Adipocyte (in vitro differentiated cells): Measurements from ENCODE around the gene KIRREL3.
"Not testable (repeated sequence)": the region's sequence is repeated elsewhere in the genome, so short reads cannot be mapped to it uniquely, and the experiment has no call there.

Source experiments
- DNase-seq: peaks from one replicate; pipeline ENCODE4 v3.0.0-alpha.2; 2015; ENCODE audit warnings: low read depth
- H3K27me3 ChIP-seq: replicated peaks from 2 replicates; pipeline ENCODE4 v1.7.0; 2013; ENCODE audit warnings: mild to moderate bottlenecking, low read length, moderate library complexity; ENCODE audit not compliant: control insufficient read depth, insufficient read depth
- H3K36me3 ChIP-seq: 2 replicates; pipeline ENCODE4 v1.7.0; 2013; ENCODE audit warnings: low read length, mild to moderate bottlenecking, moderate library complexity; ENCODE audit not compliant: control insufficient read depth, insufficient read depth, severe bottlenecking
- H3K4me1 ChIP-seq: 2 replicates; pipeline ENCODE4 v1.7.0; 2013; ENCODE audit warnings: mild to moderate bottlenecking, low read length, moderate library complexity; ENCODE audit not compliant: control insufficient read depth, insufficient read depth
- H3K4me3 ChIP-seq: 2 replicates; pipeline ENCODE4 v1.7.0; 2013; ENCODE audit warnings: mild to moderate bottlenecking, low read length, moderate library complexity
- H3K9ac ChIP-seq: 2 replicates; pipeline ENCODE4 v1.7.0; 2013; ENCODE audit warnings: mild to moderate bottlenecking, low read length, moderate library complexity
- H3K9me3 ChIP-seq: 2 replicates; pipeline ENCODE4 v1.7.0; 2013; ENCODE audit warnings: mild to moderate bottlenecking, low read length, moderate library complexity; ENCODE audit not compliant: control insufficient read depth

Gene KIRREL3

GRCh38 chr11:126403658-126404057 is 596.9 kb downstream of the KIRREL3 start:
- H3K9ac ChIP-seq = no peak overlapping the region
- no peaks in the 10 kb centered on the region for H3K9me3 ChIP-seq
- DNase-seq = no peak
- peaks cover 24% of the 10 kb centered on the region for H3K36me3 ChIP-seq
- H3K27me3 ChIP-seq = no peaks in the 10 kb centered on the region
- H3K4me1 ChIP-seq = peaks cover 13% of the 10 kb centered on the region
- no peak overlapping the region for H3K4me3 ChIP-seq

- no peaks in the 10 kb centered on the region for H3K9me3 ChIP-seq
- DNase-seq = no peak
- H3K4me1 ChIP-seq = peaks cover 13% of the 10 kb centered on the region
- H3K36me3 ChIP-seq = peaks cover 23% of the 10 kb centered on the region
- H3K4me3 ChIP-seq = no peak overlapping the region
- no peak overlapping the region for H3K9ac ChIP-seq
- no peaks in the 10 kb centered on the region for H3K27me3 ChIP-seq
These were observed 597.5 kb downstream of the KIRREL3 start for GRCh38 chr11:126403022-126403581.

GRCh38 chr11:126400479-126400878 is 600.1 kb downstream of the KIRREL3 start:
- no peaks in the 10 kb centered on the region for H3K9me3 ChIP-seq
- DNase-seq = no peak
- H3K27me3 ChIP-seq = no peaks in the 10 kb centered on the region
- H3K36me3 ChIP-seq = peaks cover 10% of the 10 kb centered on the region
- H3K4me3 ChIP-seq = no peak overlapping the region
- H3K4me1 ChIP-seq = peaks cover 15% of the 10 kb centered on the region
- H3K9ac ChIP-seq = no peak overlapping the region

DNA sequence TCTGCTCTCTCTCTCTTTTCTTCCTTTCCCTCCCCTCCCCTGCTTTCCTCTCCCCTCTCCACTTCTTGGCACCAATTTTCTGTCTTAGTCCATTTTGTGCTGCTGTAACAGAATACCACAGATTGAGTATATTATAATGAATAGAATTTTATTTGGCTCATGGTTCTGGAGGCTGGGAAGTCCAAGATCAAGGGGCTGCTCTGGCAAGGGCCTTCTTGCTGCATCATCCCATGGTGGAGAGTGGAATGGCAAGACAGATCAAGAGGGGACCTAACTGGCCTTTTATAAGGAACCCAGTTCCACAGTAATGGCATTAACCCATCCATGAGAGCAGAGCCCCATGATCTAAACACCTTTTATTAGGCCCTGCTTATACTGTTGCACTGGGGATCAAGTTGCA is 600.6 kb downstream of the KIRREL3 start:
- no peaks in the 10 kb centered on the region for H3K27me3 ChIP-seq
- no peak overlapping the region for H3K4me3 ChIP-seq
- peaks cover 20% of the 10 kb centered on the region for H3K4me1 ChIP-seq
- H3K9ac ChIP-seq = no peak overlapping the region
- no peaks in the 10 kb centered on the region for H3K9me3 ChIP-seq
- no peak for DNase-seq
- peaks cover 9% of the 10 kb centered on the region for H3K36me3 ChIP-seq

DNA sequence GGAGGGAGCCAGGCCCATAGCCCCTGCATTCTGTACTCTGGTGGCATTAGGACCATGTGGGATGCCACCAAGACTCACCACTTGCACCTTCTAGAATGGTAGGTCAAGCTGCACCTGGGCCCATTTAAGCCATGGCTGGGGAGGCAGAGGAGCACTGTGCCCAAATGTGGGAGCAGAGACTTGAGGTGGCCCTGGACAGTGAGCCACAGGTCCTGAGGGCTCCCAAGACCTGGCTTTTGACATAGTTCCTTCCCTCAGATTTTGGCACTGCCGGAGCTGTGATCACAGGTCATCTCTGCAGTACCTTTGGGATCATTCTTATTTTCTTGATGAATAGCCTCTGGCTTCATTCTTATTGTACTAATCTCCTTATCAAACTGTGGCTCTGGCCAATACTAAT is 601.8 kb downstream of the KIRREL3 start:
- H3K4me1 ChIP-seq = peaks cover 21% of the 10 kb centered on the region
- no peak overlapping the region for H3K9ac ChIP-seq
- H3K36me3 ChIP-seq = peaks cover 4% of the 10 kb centered on the region
- H3K4me3 ChIP-seq = no peak overlapping the region
- H3K9me3 ChIP-seq = no peaks in the 10 kb centered on the region
- DNase-seq = no peak
- H3K27me3 ChIP-seq = no peaks in the 10 kb centered on the region

DNA sequence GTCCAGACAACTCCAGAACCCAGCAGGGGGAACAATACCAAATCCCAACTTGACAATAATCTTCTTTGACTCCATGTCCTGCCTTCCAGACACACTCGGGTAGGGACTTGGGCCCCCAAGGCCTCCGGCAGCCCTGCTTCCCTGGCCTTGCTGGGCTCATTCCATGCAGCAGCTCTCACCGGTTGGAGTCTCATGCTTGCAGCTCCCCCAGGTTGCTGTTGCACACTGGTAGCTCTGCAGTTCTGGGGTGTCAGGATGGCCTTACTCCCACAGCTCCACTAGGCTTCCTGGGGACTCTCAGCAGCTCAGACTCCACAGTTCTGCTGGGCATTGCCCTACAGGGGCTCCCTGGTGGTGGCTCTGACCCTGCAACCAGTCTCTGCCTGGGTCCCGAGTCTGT is 602.3 kb downstream of the KIRREL3 start:
- no peak overlapping the region for H3K9ac ChIP-seq

DNA sequence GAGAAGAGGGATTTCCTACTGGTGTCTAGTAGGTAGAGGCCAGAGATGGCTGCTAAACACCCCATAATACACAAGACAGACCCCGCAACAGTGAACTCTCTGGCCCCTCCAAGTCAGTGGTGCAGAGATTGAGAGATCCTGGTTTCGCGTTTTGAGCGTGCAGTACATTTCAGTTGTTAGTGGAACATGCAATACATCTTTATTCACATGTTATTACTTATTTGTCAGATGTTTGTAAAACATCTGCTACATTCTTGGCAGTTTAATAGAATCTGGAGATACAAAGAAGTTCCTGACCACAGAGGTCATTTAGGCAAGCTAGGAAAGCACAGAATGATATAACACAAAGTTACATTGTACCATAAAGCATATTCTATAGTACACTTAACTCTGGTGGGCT is 603.6 kb downstream of the KIRREL3 start:
- Histone ChIP-seq H3K27me3 (no peaks in the 10 kb centered on the region), H3K4me3 (no peak overlapping the region), H3K36me3 (peaks cover 4% of the 10 kb centered on the region), H3K9ac (no peak overlapping the region), H3K4me1 (peaks cover 17% of the 10 kb centered on the region), H3K9me3 (no peaks in the 10 kb centered on the region)
- no peak for DNase-seq

More for the DNA sequence above, 602.3 kb downstream of the KIRREL3 start:
- H3K27me3 ChIP-seq = no peaks in the 10 kb centered on the region
- no peak overlapping the region for H3K4me3 ChIP-seq
- DNase-seq = no peak
- peaks cover 4% of the 10 kb centered on the region for H3K36me3 ChIP-seq
- no peaks in the 10 kb centered on the region for H3K9me3 ChIP-seq
- H3K4me1 ChIP-seq = peaks cover 17% of the 10 kb centered on the region

- peaks cover 18% of the 10 kb centered on the region for H3K4me1 ChIP-seq
- not testable (repeated sequence) for H3K9ac ChIP-seq, DNase-seq, H3K4me3 ChIP-seq, H3K9me3 ChIP-seq, H3K27me3 ChIP-seq, H3K36me3 ChIP-seq
These were observed 604.3 kb downstream of the KIRREL3 start for GRCh38 chr11:126396266-126396665.

DNA sequence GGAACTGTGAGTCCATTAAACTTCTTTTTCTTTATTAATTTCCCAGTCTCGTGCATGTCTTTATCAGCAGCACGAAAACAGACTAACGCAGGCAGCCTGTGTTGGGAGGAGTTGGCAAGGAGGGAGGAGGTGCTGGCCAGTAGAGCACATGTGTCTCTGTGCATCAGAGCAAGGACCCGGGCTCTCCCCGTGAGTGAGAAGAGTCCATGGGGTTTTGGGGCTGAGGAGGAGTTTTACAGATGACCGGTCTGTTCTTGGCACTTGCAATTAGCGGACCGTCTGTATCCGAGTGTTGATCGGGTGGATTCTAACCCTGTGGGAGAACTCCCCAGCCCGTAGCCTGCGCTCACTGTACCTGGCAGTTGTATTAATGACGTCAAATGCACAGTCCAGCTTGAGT is 604.8 kb downstream of the KIRREL3 start:
- DNase-seq, H3K36me3 ChIP-seq, H3K27me3 ChIP-seq, H3K9ac ChIP-seq, H3K9me3 ChIP-seq, H3K4me3 ChIP-seq: not testable (repeated sequence)
- peaks cover 18% of the 10 kb centered on the region for H3K4me1 ChIP-seq

GRCh38 chr11:126394634-126395072 is 605.9 kb downstream of the KIRREL3 start:
- H3K36me3 ChIP-seq, H3K9me3 ChIP-seq, H3K9ac ChIP-seq, H3K27me3 ChIP-seq, H3K4me3 ChIP-seq: not testable (repeated sequence)
- H3K4me1 ChIP-seq = peaks cover 18% of the 10 kb centered on the region
- peak; percentile 31 for DNase-seq

DNA sequence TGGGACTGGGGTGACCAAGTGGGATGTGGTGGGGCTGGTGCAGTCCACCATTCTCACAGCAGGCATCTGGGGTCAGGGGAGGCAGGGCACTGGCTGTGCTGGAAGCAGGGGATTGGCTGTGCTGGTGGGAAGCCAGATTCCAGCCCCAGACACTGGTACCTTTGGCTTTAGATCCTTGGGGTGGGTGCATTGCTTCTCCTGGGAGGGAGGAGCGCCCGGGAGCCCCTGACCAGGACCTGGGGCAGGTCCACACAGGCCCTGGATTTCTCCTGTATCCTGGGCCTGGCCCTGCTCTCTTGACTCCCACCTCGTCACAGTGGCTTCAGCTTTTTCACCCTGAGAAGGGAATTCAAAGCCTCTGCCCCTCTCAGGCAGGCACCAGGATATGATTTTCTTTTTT is 606.5 kb downstream of the KIRREL3 start:
- no peak for DNase-seq
- Histone ChIP-seq H3K36me3 (peaks cover 4% of the 10 kb centered on the region), H3K27me3 (no peaks in the 10 kb centered on the region), H3K9ac (no peak overlapping the region), H3K9me3 (no peaks in the 10 kb centered on the region), H3K4me3 (no peak overlapping the region), H3K4me1 (peaks cover 18% of the 10 kb centered on the region)

- Histone ChIP-seq H3K9me3 (no peaks in the 10 kb centered on the region), H3K27me3 (no peaks in the 10 kb centered on the region), H3K4me3 (no peak overlapping the region), H3K9ac (no peak overlapping the region), H3K36me3 (peaks cover under 1% of the 10 kb centered on the region), H3K4me1 (peaks cover 18% of the 10 kb centered on the region)
- DNase-seq = no peak
These were observed 607.4 kb downstream of the KIRREL3 start for GRCh38 chr11:126393143-126393542.
